ENCODE measurements around the gene LRMDA.

- TF ChIP-seq CTCF (IDR thresholded peaks at IDR 0.05; ENCODE audit: low read depth, low read length) = no peak
- no peak for TF ChIP-seq EZH2phosphoT487 (IDR thresholded peaks at IDR 0.05; ENCODE audit: low read depth)
Observed at GRCh38 chr10:75766106-75766505, 334.7 kb downstream of the LRMDA start.

Data from OCI-LY3 (cell line).